ENCODE results near the gene KIAA1191. TPM values are rescaled to one million over a fixed set of nuclear protein-coding genes. Genes with fewer than 3 reads are reported as not detected.

Gene KIAA1191
- total and polyA plus RNA-seq, 3 donors from 2014 or later, result 34.9 to 60.3 (median 35.5) TPM

DNA sequence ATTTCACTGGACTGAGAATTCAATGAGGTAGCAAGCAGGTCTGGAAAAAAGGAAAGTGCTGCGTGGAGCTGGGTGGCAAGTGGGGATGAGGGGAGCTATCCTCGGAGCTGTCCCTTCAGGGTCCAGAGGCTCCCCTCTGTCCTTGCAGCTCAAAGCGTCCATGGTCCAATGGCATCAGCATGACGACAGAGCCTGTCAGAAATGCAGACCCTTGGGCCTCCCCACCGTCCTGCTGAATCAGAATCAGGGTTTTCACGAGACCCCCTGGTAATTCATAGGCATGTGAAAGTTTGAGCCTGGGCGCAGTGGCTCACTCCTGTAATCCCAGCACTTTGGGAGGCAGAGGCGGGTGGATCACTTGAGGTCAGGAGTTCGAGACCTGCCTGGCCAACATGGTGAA, 32.5 kb upstream of the KIAA1191 start:
- TF ChIP-seq POLR2A (IDR thresholded peaks at IDR 0.05) (no peak), CTCF (IDR thresholded peaks at IDR 0.05) (no peak)
- intact Hi-C loops (cut with DNase I; ENCODE audit: low total_unique reads), result no loop called here
- Histone ChIP-seq H3K27me3 (no peaks in the 10 kb centered on the region), H3K4me1 (peaks cover 20% of the 10 kb centered on the region), H3K9me3 (no peaks in the 10 kb centered on the region), H3K4me3 (no peak overlapping the region), H3K27ac (no peak overlapping the region), H3K36me3 (ENCODE audit: low read depth, missing control alignments) (no peaks in the 10 kb centered on the region)
- DNase-seq, result no peak
- 91 to 92% methylated on average over 8 to 9 of the region's 9 CpGs for WGBS, 2 donors

DNA sequence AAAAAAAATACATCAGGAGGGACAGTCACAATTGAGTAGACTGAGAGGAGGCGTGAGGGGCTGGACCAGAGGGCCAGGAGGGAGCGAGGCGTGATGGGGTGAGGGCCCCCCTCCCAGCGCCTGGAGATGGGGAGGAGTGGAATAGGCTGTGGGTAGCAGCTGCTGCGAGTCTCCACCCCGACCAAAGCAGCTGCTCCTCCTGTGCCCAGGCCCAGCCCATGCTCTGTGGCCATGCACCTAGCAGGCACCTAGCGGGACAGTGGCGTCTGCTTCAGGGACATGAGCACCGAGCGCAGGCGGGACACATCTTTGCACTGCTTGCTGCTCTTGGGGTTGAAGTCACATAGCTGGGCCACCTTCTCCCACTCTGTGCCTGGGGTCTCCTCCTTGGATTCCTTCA, 31.0 kb upstream of the KIAA1191 start:
- Histone ChIP-seq H3K4me3 (no peak overlapping the region), H3K27me3 (no peaks in the 10 kb centered on the region), H3K36me3 (ENCODE audit: low read depth, missing control alignments) (no peaks in the 10 kb centered on the region), H3K27ac (no peak overlapping the region), H3K9me3 (no peaks in the 10 kb centered on the region), H3K4me1 (peaks cover 24% of the 10 kb centered on the region)
- 83 to 89% methylated on average over 8 to 11 of the region's 11 CpGs for WGBS, 2 donors
- intact Hi-C loops (cut with DNase I; ENCODE audit: low total_unique reads), result no loop called here
- TF ChIP-seq POLR2A (IDR thresholded peaks at IDR 0.05), result no peak
- DNase-seq, result no peak

DNA sequence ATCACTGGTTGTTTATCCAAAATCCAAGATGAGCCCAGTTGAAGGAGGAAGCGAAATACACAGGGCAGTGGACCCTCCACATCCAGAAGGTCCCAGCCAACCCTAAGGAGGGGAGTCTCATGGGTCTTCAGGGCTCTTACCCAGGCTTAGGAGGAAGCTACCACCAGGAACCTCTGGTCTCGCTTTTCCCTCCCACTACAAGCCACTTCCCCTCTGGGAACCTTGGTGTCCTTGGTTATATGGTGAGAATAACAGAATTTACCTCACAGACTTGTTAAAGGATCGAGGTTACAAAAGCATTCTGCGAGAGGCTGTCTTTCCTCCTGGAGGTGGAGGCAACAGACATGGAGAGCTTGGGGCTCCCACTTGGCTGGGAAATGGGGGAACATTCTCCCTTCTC, 30.4 kb upstream of the KIAA1191 start:
- Histone ChIP-seq H3K9me3 (no peaks in the 10 kb centered on the region), H3K27ac (no peak overlapping the region), H3K4me3 (no peak overlapping the region), H3K27me3 (no peaks in the 10 kb centered on the region), H3K36me3 (ENCODE audit: low read depth, missing control alignments) (no peaks in the 10 kb centered on the region), H3K4me1 (peaks cover 29% of the 10 kb centered on the region)
- DNase-seq, result no peak
- intact Hi-C loops (cut with DNase I; ENCODE audit: low total_unique reads), result no loop called here
- no peak for TF ChIP-seq CTCF (IDR thresholded peaks at IDR 0.05)
- TF ChIP-seq POLR2A (IDR thresholded peaks at IDR 0.05), result no peak
- 91 to 93% methylated on average over 4 of the region's 4 CpGs for WGBS, 2 donors

DNA sequence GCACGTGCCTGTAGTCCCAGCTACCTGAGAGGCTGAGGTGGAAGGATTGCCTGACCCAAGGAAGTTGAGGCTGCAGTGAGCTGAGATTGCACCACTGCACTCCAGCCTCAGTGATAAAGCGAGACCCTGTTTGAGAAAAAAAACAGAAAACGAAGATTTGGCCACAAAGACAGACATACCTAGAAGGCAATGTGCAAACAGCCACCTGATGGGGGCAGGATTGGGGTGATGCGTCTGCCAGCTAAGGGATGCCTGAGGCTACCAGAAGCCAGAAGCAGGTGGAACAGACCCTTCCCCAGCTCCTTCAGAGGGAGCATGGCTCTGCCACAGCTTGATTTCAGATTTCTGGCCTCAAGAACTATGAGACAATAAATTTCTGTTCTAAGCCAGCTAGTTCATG, 29.9 kb upstream of the KIAA1191 start:
- peaks cover 30% of the 10 kb centered on the region for H3K4me1 ChIP-seq
- WGBS, 2 donors, result 93 to 94% methylated on average over 4 of the region's 4 CpGs
- H3K36me3 ChIP-seq (ENCODE audit: low read depth, missing control alignments), result no peaks in the 10 kb centered on the region
- intact Hi-C loops (cut with DNase I; ENCODE audit: low total_unique reads), result no loop called here
- no peaks in the 10 kb centered on the region for H3K9me3 ChIP-seq
- H3K4me3 ChIP-seq, result no peak overlapping the region
- no peak for TF ChIP-seq POLR2A (IDR thresholded peaks at IDR 0.05)
- TF ChIP-seq CTCF (IDR thresholded peaks at IDR 0.05), result no peak
- no peak overlapping the region for H3K27ac ChIP-seq
- no peaks in the 10 kb centered on the region for H3K27me3 ChIP-seq
- DNase-seq, result no peak

DNA sequence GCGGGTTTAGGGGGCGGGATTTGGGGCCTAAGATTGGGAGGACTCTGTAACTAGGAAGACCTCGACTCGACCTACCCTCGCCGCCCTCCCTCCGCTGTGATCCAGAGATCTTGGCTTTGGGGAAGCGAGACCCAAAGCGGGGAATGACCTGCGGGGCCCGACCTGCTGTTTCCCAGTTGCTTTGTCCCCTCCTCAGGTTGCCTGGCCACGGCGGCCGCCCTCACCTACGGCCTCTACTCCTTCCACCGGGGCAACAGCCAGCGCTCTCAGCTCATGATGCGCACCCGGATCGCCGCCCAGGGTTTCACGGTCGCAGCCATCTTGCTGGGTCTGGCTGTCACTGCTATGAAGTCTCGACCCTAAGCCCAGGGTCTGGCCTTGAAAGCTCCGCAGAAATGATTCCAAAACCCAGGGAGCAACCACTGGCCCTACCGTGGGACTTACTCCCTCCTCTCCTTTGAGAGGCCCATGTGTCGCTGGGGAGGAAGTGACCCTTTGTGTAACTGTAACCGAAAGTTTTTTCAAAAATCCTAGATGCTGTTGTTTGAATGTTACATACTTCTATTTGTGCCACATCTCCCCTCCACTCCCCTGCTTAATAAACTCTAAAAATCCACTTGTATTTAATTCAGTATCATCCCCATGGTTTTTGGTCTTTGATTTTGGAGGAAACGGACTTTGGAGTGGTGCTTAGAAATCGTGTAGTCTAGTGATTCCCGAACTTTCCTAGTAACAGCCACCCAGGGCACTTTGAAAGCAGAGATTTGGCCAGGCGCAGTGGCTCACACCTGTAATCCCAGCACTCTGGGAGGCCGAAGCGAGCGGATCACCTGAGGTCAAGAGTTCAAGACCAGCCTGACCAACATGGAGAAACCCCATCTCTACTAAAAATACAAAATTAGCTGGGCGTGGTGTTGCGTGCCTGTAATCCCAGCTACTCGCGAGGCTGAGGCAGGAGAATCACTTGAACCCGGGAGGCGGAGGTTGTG, 27.9 kb upstream of the KIAA1191 start:
- no peak for DNase-seq
- H3K4me1 ChIP-seq, result peaks cover 13% of the 10 kb centered on the region
- H3K9me3 ChIP-seq, result no peaks in the 10 kb centered on the region
- WGBS, 2 donors, result 20 to 25% methylated on average over 40 to 41 of the region's 41 CpGs
- H3K36me3 ChIP-seq (ENCODE audit: low read depth, missing control alignments), result no peaks in the 10 kb centered on the region
- intact Hi-C loops (cut with DNase I; ENCODE audit: low total_unique reads), result no loop called here
- peak overlapping the region; percentile 89 to 96 for H3K27ac ChIP-seq
- TF ChIP-seq CTCF (IDR thresholded peaks at IDR 0.05) (no peak), POLR2A (IDR thresholded peaks at IDR 0.05) (no peak)
- H3K4me3 ChIP-seq, result peak overlapping the region; percentile 73 to 74
- no peaks in the 10 kb centered on the region for H3K27me3 ChIP-seq
